Ascending aorta (tissue), 2 donors: ENCODE measurements around the gene MVD. TPM values are rescaled to one million over a fixed set of nuclear protein-coding genes. Genes with fewer than 3 reads are reported as not detected.

Experiments used
- DNase-seq, 2 donors: peaks; one replicate each; pipeline ENCODE4 v3.0.0-alpha.2; 2019; ENCODE audit warnings: low spot score in 2 of 2
- H3K27ac ChIP-seq, 2 donors: fragments of 200-600 bp; sonication (generic); one replicate each; pipeline ENCODE4 v1.5.1; 2016 to 2017; ENCODE audit warnings: mild to moderate bottlenecking in 1 of 2
- H3K27me3 ChIP-seq: fragments of 200-600 bp; sonication (generic); one replicate; pipeline ENCODE4 v1.5.1; 2017
- H3K36me3 ChIP-seq, 2 donors: fragments of 200-600 bp; sonication (generic); one replicate each; pipeline ENCODE4 v1.5.1; 2016
- H3K4me1 ChIP-seq, 2 donors: fragments of 200-600 bp; sonication (generic); one replicate each; pipeline ENCODE4 v1.5.1; 2016 to 2017; ENCODE audit warnings: mild to moderate bottlenecking in 1 of 2
- H3K4me3 ChIP-seq, 2 donors: fragments of 200-600 bp; sonication (generic); one replicate each; pipeline ENCODE4 v1.5.1; 2016 to 2017; ENCODE audit warnings: mild to moderate bottlenecking in 1 of 2
- H3K9me3 ChIP-seq, 2 donors: fragments of 200-600 bp; sonication (generic); one replicate each; pipeline ENCODE4 v1.5.1; 2016
- intact Hi-C: fragments of 100-400 bp; cut with DNase I; formaldehyde crosslinking; loops from one replicate; pipeline ENCODE4 v1.15.1; 2023
- total RNA-seq: library from RNA; depleted of rRNA; stranded (reverse); fragments of >200 nt; gene quantifications from one replicate; pipeline ENCODE4 v1.1.0, GENCODE V29; 2016
- TF ChIP-seq, protein P1 (sequence below), 3 experiments: fragments of 200-600 bp in 2 of 3; fragments of 450-650 bp in 1 of 3; sonication (generic) in 2 of 3; IDR thresholded peaks; one replicate each; pipeline ENCODE4 v1.5.1; 2016 to 2019; ENCODE audit warnings: antibody characterized with exemption in 3 of 3, mild to moderate bottlenecking in 1 of 3, moderate library complexity in 1 of 3

Gene MVD
- total RNA-seq, 1 donor from 2014 or later: 72.9 TPM

GRCh38 chr16:88691129-88691813, 28.4 kb upstream of the MVD start:
- Histone ChIP-seq H3K4me1 (peaks cover 0 to 4% of the 10 kb centered on the region in 2 donors), H3K27ac (no peak overlapping the region), H3K36me3 (peaks cover 0 to 5% of the 10 kb centered on the region in 2 donors), H3K9me3 (no peaks in the 10 kb centered on the region), H3K27me3 (peaks cover 8% of the 10 kb centered on the region), H3K4me3 (no peak overlapping the region)
- TF ChIP-seq, protein P1, sequence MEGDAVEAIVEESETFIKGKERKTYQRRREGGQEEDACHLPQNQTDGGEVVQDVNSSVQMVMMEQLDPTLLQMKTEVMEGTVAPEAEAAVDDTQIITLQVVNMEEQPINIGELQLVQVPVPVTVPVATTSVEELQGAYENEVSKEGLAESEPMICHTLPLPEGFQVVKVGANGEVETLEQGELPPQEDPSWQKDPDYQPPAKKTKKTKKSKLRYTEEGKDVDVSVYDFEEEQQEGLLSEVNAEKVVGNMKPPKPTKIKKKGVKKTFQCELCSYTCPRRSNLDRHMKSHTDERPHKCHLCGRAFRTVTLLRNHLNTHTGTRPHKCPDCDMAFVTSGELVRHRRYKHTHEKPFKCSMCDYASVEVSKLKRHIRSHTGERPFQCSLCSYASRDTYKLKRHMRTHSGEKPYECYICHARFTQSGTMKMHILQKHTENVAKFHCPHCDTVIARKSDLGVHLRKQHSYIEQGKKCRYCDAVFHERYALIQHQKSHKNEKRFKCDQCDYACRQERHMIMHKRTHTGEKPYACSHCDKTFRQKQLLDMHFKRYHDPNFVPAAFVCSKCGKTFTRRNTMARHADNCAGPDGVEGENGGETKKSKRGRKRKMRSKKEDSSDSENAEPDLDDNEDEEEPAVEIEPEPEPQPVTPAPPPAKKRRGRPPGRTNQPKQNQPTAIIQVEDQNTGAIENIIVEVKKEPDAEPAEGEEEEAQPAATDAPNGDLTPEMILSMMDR (IDR thresholded peaks at IDR 0.05): no peak
- intact Hi-C loops: no loop called here
- no peak for DNase-seq

GRCh38 chr16:88690341-88691128, 27.6 kb upstream of the MVD start:
- TF ChIP-seq, protein P1 (IDR thresholded peaks at IDR 0.05): no peak
- Histone ChIP-seq H3K27ac (no peak overlapping the region), H3K36me3 (no peaks in the 10 kb centered on the region), H3K4me1 (peaks cover 6 to 11% of the 10 kb centered on the region in 2 donors), H3K9me3 (no peaks in the 10 kb centered on the region), H3K4me3 (no peak overlapping the region), H3K27me3 (peaks cover 15% of the 10 kb centered on the region)
- no peak for DNase-seq
- intact Hi-C loops: no loop called here

GRCh38 chr16:88688013-88688778, 25.3 kb upstream of the MVD start:
- H3K4me3 ChIP-seq: no peak overlapping the region
- intact Hi-C loops: no loop called here
- no peaks in the 10 kb centered on the region for H3K9me3 ChIP-seq
- H3K36me3 ChIP-seq: no peaks in the 10 kb centered on the region
- TF ChIP-seq, protein P1 (IDR thresholded peaks at IDR 0.05): no peak
- peaks cover 19% of the 10 kb centered on the region for H3K27me3 ChIP-seq
- DNase-seq: no peak
- peaks cover 7 to 13% of the 10 kb centered on the region in 2 donors for H3K4me1 ChIP-seq
- H3K27ac ChIP-seq: no peak overlapping the region

DNA sequence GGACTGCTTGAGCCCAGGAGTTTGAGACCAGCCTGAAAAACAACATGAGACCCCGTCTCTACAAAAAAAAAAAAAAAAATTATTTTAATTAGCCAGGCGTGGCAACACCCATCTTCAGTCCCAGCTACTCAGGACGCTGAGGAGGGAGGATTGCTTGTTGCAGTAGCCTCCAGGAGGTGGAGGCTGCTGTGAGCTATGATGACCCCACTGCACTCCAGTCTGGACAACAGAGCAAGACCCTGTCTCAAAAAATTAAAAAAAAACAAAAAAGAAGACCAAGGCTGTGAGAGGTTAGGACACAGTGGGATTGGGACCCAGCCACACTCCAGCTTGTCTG, 24.8 kb upstream of the MVD start:
- H3K36me3 ChIP-seq: no peaks in the 10 kb centered on the region

DNA sequence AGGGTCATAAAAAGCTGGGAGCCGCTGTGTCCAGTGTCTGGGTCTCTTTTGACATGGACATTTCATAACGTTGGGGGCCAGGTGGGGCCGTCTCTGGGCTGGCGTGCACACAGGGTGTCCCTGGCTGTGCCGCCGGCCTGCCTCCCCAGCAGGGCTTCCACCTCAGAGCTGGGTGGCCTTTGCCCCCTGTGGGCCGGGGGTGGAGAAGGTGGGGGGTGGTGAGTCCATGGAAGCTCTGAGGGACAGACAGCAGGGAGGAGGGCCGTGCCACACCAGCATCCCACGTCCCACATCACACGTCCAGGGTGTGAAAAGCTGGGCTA, 24.3 kb upstream of the MVD start:
- TF ChIP-seq, protein P1 (IDR thresholded peaks at IDR 0.05): no peak
- Histone ChIP-seq H3K36me3 (no peaks in the 10 kb centered on the region), H3K27ac (no peak overlapping the region), H3K4me1 (peaks cover 7 to 13% of the 10 kb centered on the region in 2 donors), H3K9me3 (no peaks in the 10 kb centered on the region), H3K4me3 (no peak overlapping the region), H3K27me3 (peaks cover 19% of the 10 kb centered on the region)
- intact Hi-C loops: no loop called here
- no peak for DNase-seq

More for the DNA sequence above, 24.8 kb upstream of the MVD start:
- Histone ChIP-seq H3K27ac (no peak overlapping the region), H3K4me1 (peaks cover 7 to 13% of the 10 kb centered on the region in 2 donors), H3K27me3 (peaks cover 19% of the 10 kb centered on the region), H3K9me3 (no peaks in the 10 kb centered on the region), H3K4me3 (no peak overlapping the region)
- intact Hi-C loops: no loop called here
- DNase-seq: no peak
- TF ChIP-seq, protein P1 (IDR thresholded peaks at IDR 0.05): no peak
